ENCODE data around the gene STON1. TPM values are rescaled to one million over a fixed set of nuclear protein-coding genes. Genes with fewer than 3 reads are reported as not detected.

STON1 gene
- total and polyA plus RNA-seq, 2 donors (not counting 3 experiments of a cell fraction or from before 2014, with no cell fraction given), result 6.3 to 12.1 TPM

DNA sequence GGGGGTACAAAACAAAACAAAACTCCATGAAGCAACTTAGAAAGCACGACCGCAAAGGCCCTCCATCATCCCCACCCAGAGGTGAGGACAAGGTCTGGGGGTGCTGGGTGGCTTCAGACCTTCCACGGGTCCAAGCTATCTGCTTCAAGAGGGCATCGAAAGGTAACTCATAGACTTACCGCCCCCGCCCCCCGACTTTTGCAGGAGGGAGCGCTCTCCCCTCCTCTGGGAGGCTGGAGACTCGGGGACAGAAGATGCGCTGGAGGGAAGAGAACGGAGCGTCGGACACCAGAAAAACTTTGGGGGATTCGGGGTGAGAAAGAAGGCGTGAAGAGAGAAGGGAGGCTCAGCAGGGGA is 300 bp upstream of the STON1 start:
- no peak for FAIRE-seq
- intact Hi-C loops (cut with micrococcal nuclease), result loop anchor here (2.0 kb wide), 2 partner anchors 19 to 59 kb away; no protein-coding TSS in a partner anchor
- H3K4me3 ChIP-seq (replicated peaks in 1 of 3; ENCODE audit: insufficient read depth in 1 of 3, low read depth in 1 of 3, low read length in 3 of 3), result peak overlapping the region; percentile 49 to 83 (median 53)
- peaks cover 25% of the 10 kb centered on the region for H3K4me1 ChIP-seq (ENCODE audit: control insufficient read depth, extremely low read depth, insufficient read depth, low read length)
- POLR2A ChIA-PET, result no interaction called here
- H4K20me1 ChIP-seq (replicated peaks; ENCODE audit: control insufficient read depth, extremely low read depth, insufficient read depth, low read length), result no peaks in the 10 kb centered on the region
- H3K9me1 ChIP-seq (replicated peaks; ENCODE audit: control insufficient read depth, extremely low read depth, insufficient read depth, low read length), result no peaks in the 10 kb centered on the region
- H3K9ac ChIP-seq (replicated peaks; ENCODE audit: extremely low read depth, insufficient read depth, low read length), result peak overlapping the region; percentile 40
- peaks cover 7% of the 10 kb centered on the region for H3K79me2 ChIP-seq (ENCODE audit: control insufficient read depth, insufficient read depth, low read length)
- dilution Hi-C loops (cut with MboI; ENCODE audit: extremely low pct_ligation_motif_present, low sequenced_read_pairs), result no loop called here
- no peaks in the 10 kb centered on the region for H3K9me3 ChIP-seq (replicated peaks; ENCODE audit: control insufficient read depth, insufficient read depth, low read length)
- DNase-seq (ENCODE audit: low read depth, low spot score), result no peak
- H2AFZ ChIP-seq (ENCODE audit: low read depth, low read length), result peak overlapping the region; percentile 87
- TF ChIP-seq POLR2AphosphoS5 (IDR thresholded peaks at IDR 0.05; ENCODE audit: insufficient read depth, low read depth, low read length) (no peak), GATA2 (IDR thresholded peaks at IDR 0.05; ENCODE audit: insufficient read depth, insufficient read length, low read depth, low read length) (no peak)
- TF ChIP-seq, protein P1, sequence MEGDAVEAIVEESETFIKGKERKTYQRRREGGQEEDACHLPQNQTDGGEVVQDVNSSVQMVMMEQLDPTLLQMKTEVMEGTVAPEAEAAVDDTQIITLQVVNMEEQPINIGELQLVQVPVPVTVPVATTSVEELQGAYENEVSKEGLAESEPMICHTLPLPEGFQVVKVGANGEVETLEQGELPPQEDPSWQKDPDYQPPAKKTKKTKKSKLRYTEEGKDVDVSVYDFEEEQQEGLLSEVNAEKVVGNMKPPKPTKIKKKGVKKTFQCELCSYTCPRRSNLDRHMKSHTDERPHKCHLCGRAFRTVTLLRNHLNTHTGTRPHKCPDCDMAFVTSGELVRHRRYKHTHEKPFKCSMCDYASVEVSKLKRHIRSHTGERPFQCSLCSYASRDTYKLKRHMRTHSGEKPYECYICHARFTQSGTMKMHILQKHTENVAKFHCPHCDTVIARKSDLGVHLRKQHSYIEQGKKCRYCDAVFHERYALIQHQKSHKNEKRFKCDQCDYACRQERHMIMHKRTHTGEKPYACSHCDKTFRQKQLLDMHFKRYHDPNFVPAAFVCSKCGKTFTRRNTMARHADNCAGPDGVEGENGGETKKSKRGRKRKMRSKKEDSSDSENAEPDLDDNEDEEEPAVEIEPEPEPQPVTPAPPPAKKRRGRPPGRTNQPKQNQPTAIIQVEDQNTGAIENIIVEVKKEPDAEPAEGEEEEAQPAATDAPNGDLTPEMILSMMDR (IDR thresholded peaks at IDR 0.05; ENCODE audit: extremely low read depth in 1 of 2, insufficient read depth in 1 of 2, low read depth in 1 of 2, low read length in 2 of 2), result no peak
- no peak overlapping the region for H3K27ac ChIP-seq (ENCODE audit: insufficient read depth, low read depth, low read length)
- CTCF ChIA-PET, result no interaction called here
- BruUV-seq (replicated peaks), result no TSS peak
- no peaks in the 10 kb centered on the region for H3K27me3 ChIP-seq (ENCODE audit: control insufficient read depth in 2 of 2, insufficient read depth in 2 of 2, low read length in 2 of 2)
- no peaks in the 10 kb centered on the region for H3K36me3 ChIP-seq (ENCODE audit: control insufficient read depth in 2 of 2, extremely low read depth in 1 of 2, insufficient read depth in 2 of 2, low read length in 2 of 2)
- peak overlapping the region; percentile 82 for H3K4me2 ChIP-seq (ENCODE audit: insufficient read depth, low read length)

DNA sequence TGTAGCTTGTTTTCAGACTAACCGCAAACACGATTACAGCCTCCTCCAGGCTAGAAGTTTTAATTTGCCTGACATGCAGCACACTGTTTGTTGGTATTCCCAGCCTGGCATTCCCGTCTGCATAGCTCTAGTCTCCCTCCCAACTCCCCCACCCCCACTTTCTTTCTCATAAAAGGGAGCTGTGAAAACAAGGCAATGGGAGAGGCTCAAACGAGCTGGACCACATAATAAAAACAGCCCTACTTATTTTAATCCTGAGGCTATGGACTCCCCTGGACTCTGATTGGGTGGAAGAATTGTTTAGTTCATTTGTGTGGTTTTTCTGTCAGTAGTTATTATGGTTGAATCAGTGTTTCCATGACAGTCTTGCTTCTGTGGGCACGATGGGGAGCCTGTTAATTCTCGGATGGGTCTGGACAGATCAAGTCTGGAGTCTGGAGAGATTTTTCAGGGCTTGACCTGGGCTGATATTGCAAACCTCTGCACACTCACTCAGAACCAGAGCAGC is 1.2 kb downstream of the STON1 start:
- H3K4me3 ChIP-seq (replicated peaks in 1 of 3; ENCODE audit: insufficient read depth in 1 of 3, low read depth in 1 of 3, low read length in 3 of 3), result peak overlapping the region; percentile 49 to 83 (median 81)
- peaks cover 25% of the 10 kb centered on the region for H3K4me1 ChIP-seq (ENCODE audit: control insufficient read depth, extremely low read depth, insufficient read depth, low read length)
- intact Hi-C loops (cut with micrococcal nuclease) (loop anchor here (2.0 kb wide), 2 partner anchors 20 to 60 kb away; no protein-coding TSS in a partner anchor), dilution Hi-C loops (cut with MboI; ENCODE audit: extremely low pct_ligation_motif_present, low sequenced_read_pairs) (no loop called here)
- no peak overlapping the region for H3K27ac ChIP-seq (ENCODE audit: insufficient read depth, low read depth, low read length)
- H3K4me2 ChIP-seq (ENCODE audit: insufficient read depth, low read length), result peak overlapping the region; percentile 91
- DNase-seq (ENCODE audit: low read depth, low spot score) (peak; percentile 73), FAIRE-seq (peak; percentile 15)
- no peaks in the 10 kb centered on the region for H3K36me3 ChIP-seq (ENCODE audit: control insufficient read depth in 2 of 2, extremely low read depth in 1 of 2, insufficient read depth in 2 of 2, low read length in 2 of 2)
- peaks cover 7% of the 10 kb centered on the region for H3K79me2 ChIP-seq (ENCODE audit: control insufficient read depth, insufficient read depth, low read length)
- ChIA-PET POLR2A (interaction anchor here (0.6 kb wide), 1 partner anchor 52 kb away, joined by 4 read pairs; no protein-coding TSS in a partner anchor), CTCF (interaction anchor here (1.0 to 2.8 kb wide), 7 partner anchors 9 to 69 kb away, joined by 3 to 10 read pairs (median 4); no protein-coding TSS in a partner anchor)
- no peaks in the 10 kb centered on the region for H4K20me1 ChIP-seq (replicated peaks; ENCODE audit: control insufficient read depth, extremely low read depth, insufficient read depth, low read length)
- BruUV-seq (replicated peaks), result no TSS peak
- H3K27me3 ChIP-seq (ENCODE audit: control insufficient read depth in 2 of 2, insufficient read depth in 2 of 2, low read length in 2 of 2), result no peaks in the 10 kb centered on the region
- no peaks in the 10 kb centered on the region for H3K9me3 ChIP-seq (replicated peaks; ENCODE audit: control insufficient read depth, insufficient read depth, low read length)
- H3K9ac ChIP-seq (replicated peaks; ENCODE audit: extremely low read depth, insufficient read depth, low read length), result peak overlapping the region; percentile 32
- peak overlapping the region; percentile 19 for H2AFZ ChIP-seq (ENCODE audit: low read depth, low read length)
- TF ChIP-seq POLR2AphosphoS5 (IDR thresholded peaks at IDR 0.05; ENCODE audit: insufficient read depth, low read depth, low read length) (no peak), EZH2 (IDR thresholded peaks at IDR 0.05; ENCODE audit: borderline replicate concordance, low read depth, low read length, severe bottlenecking) (no peak), MYC (IDR thresholded peaks at IDR 0.05; ENCODE audit: low read depth, low read length) (no peak), POLR2A (IDR thresholded peaks at IDR 0.05; ENCODE audit: low read depth, low read length) (no peak)
- no peaks in the 10 kb centered on the region for H3K9me1 ChIP-seq (replicated peaks; ENCODE audit: control insufficient read depth, extremely low read depth, insufficient read depth, low read length)

Data from endothelial cell of umbilical vein (primary cell).